Progenitor cell of endocrine pancreas (in vitro differentiated cells): ENCODE data around the gene NDUFS2. TPM values are rescaled to one million over a fixed set of nuclear protein-coding genes. Genes with fewer than 3 reads are reported as not detected.

Source experiments
- DNase-seq: peaks from one replicate; pipeline ENCODE4 v3.0.0; 2021; ENCODE audit warnings: low spot score; ENCODE audit not compliant: unreplicated experiment
- H3K27ac Mint-ChIP-seq: 2 replicates; pipeline ENCODE4 v1.8.0; 2021; ENCODE audit warnings: mild to moderate bottlenecking, moderate library complexity, mixed read lengths
- H3K27me3 Mint-ChIP-seq: 2 replicates; pipeline ENCODE4 v1.8.0; 2021; ENCODE audit warnings: mixed read lengths
- H3K36me3 Mint-ChIP-seq: 2 replicates; pipeline ENCODE4 v1.8.0; 2022; ENCODE audit warnings: mixed read lengths; ENCODE audit not compliant: insufficient read depth
- H3K4me1 Mint-ChIP-seq: 2 replicates; pipeline ENCODE4 v1.8.0; 2021; ENCODE audit warnings: low read depth, mixed read lengths
- H3K4me3 Mint-ChIP-seq: 2 replicates; pipeline ENCODE4 v1.8.0; 2021; ENCODE audit warnings: low read depth, mild to moderate bottlenecking, moderate library complexity, mixed read lengths
- H3K9me3 Mint-ChIP-seq: 2 replicates; pipeline ENCODE4 v1.8.0; 2021; ENCODE audit warnings: low read depth, mixed read lengths
- CTCF ChIP-seq: fragments of 200-600 bp; sonication (generic); IDR thresholded peaks from one replicate; pipeline ENCODE4 v1.5.0; 2021; ENCODE audit warnings: antibody characterized with exemption, mild to moderate bottlenecking; ENCODE audit not compliant: unreplicated experiment
- total RNA-seq: library from RNA; stranded (reverse); gene quantifications from 2 replicates; pipeline ENCODE4 v1.2.1, GENCODE V29; 2021

NDUFS2 gene
- total RNA-seq, 1 donor from 2014 or later = 103 TPM

- peaks cover 12% of the 10 kb centered on the region for H3K4me1 Mint-ChIP-seq
- DNase-seq = peak; percentile 62
- H3K27ac Mint-ChIP-seq = peak within 1 kb of the TSS; percentile 63
- peak within 1 kb of the TSS; percentile 68 for H3K4me3 Mint-ChIP-seq
- H3K36me3 Mint-ChIP-seq = peaks cover 8% of the 10 kb centered on the region
- TF ChIP-seq CTCF = no peak
- peaks cover 53% of the 10 kb centered on the region for H3K27me3 Mint-ChIP-seq
- H3K9me3 Mint-ChIP-seq = peaks cover 12% of the 10 kb centered on the region
These were observed 56.5 kb downstream of the NDUFS2 start, which contains the start of gene PCP4L1 for GRCh38 chr1:161258439-161259344. Gene PCP4L1, plus strand, starts transcription at chr1:161258745. Its CDS starts 230 bp downstream, at chr1:161258975.

GRCh38 chr1:161259345-161259702 is 57.2 kb downstream of the NDUFS2 start:
- peaks cover 8% of the 10 kb centered on the region for H3K36me3 Mint-ChIP-seq
- H3K4me1 Mint-ChIP-seq = peaks cover 12% of the 10 kb centered on the region
- peaks cover 12% of the 10 kb centered on the region for H3K9me3 Mint-ChIP-seq
- DNase-seq = no peak
- no peak overlapping the region for H3K27ac Mint-ChIP-seq
- H3K4me3 Mint-ChIP-seq = peak overlapping the region; percentile 68
- peaks cover 53% of the 10 kb centered on the region for H3K27me3 Mint-ChIP-seq
- no peak for TF ChIP-seq CTCF

GRCh38 chr1:161259765-161260164 is 57.6 kb downstream of the NDUFS2 start:
- H3K4me1 Mint-ChIP-seq = peaks cover 12% of the 10 kb centered on the region
- H3K9me3 Mint-ChIP-seq = peaks cover 12% of the 10 kb centered on the region
- no peak overlapping the region for H3K4me3 Mint-ChIP-seq
- H3K27me3 Mint-ChIP-seq = peaks cover 53% of the 10 kb centered on the region
- no peak for TF ChIP-seq CTCF
- no peak overlapping the region for H3K27ac Mint-ChIP-seq
- peaks cover 8% of the 10 kb centered on the region for H3K36me3 Mint-ChIP-seq
- DNase-seq = no peak

GRCh38 chr1:161260376-161261260 is 58.5 kb downstream of the NDUFS2 start:
- H3K36me3 Mint-ChIP-seq = peaks cover 8% of the 10 kb centered on the region
- DNase-seq = no peak
- H3K27ac Mint-ChIP-seq = no peak overlapping the region
- H3K9me3 Mint-ChIP-seq = peaks cover 12% of the 10 kb centered on the region
- peaks cover 10% of the 10 kb centered on the region for H3K4me1 Mint-ChIP-seq
- H3K4me3 Mint-ChIP-seq = no peak overlapping the region
- peaks cover 51% of the 10 kb centered on the region for H3K27me3 Mint-ChIP-seq
- TF ChIP-seq CTCF = no peak
